HG03439 (cell line): ENCODE measurements around the gene LRRK2.
"Not testable (repeated sequence)": the region's sequence is repeated elsewhere in the genome, so short reads cannot be mapped to it uniquely, and the experiment has no call there.

Experiments
- ATAC-seq: cut with Tn5 transposase; IDR thresholded peaks from one replicate; pipeline ENCODE4 v1.9.1; 2021; ENCODE audit warnings: mild to moderate bottlenecking, moderate library complexity; ENCODE audit not compliant: unreplicated experiment

LRRK2 gene

GRCh38 chr12:40312982-40313576 lies 88.3 kb downstream of the LRRK2 start:
- no peak for ATAC-seq

- ATAC-seq = peak; percentile 77
Measured at GRCh38 chr12:40313928-40314327, 89.1 kb downstream of the LRRK2 start.

GRCh38 chr12:40314927-40315326 lies 90.1 kb downstream of the LRRK2 start:
- no peak for ATAC-seq

GRCh38 chr12:40315375-40315774 lies 90.6 kb downstream of the LRRK2 start:
- no peak for ATAC-seq

GRCh38 chr12:40324261-40324660 lies 99.5 kb downstream of the LRRK2 start:
- ATAC-seq = no peak

- peak; percentile 86 for ATAC-seq
Measured at GRCh38 chr12:40325349-40325960, 100.7 kb downstream of the LRRK2 start.

GRCh38 chr12:40327535-40327934 lies 102.7 kb downstream of the LRRK2 start:
- no peak for ATAC-seq

- ATAC-seq = no peak
Measured at GRCh38 chr12:40330180-40330579, 105.4 kb downstream of the LRRK2 start.

GRCh38 chr12:40331886-40332285 lies 107.1 kb downstream of the LRRK2 start:
- no peak for ATAC-seq

- ATAC-seq = no peak
Measured at GRCh38 chr12:40335991-40336390, 111.2 kb downstream of the LRRK2 start.

GRCh38 chr12:40336573-40337199 lies 111.9 kb downstream of the LRRK2 start:
- no peak for ATAC-seq

GRCh38 chr12:40338071-40338470 lies 113.3 kb downstream of the LRRK2 start:
- no peak for ATAC-seq

GRCh38 chr12:40338621-40339020 lies 113.8 kb downstream of the LRRK2 start:
- no peak for ATAC-seq

- no peak for ATAC-seq
Measured at GRCh38 chr12:40342010-40342409, 117.2 kb downstream of the LRRK2 start.

- ATAC-seq = no peak
Measured at GRCh38 chr12:40343124-40343523, 118.3 kb downstream of the LRRK2 start.

- ATAC-seq = no peak
Measured at GRCh38 chr12:40344312-40344711, 119.5 kb downstream of the LRRK2 start.

- ATAC-seq = no peak
Measured at GRCh38 chr12:40351976-40352375, 127.2 kb downstream of the LRRK2 start.

GRCh38 chr12:40375076-40375475 lies 150.3 kb downstream of the LRRK2 start:
- ATAC-seq = no peak

GRCh38 chr12:40376533-40377267 lies 151.9 kb downstream of the LRRK2 start:
- no peak for ATAC-seq

- ATAC-seq = no peak
Measured at GRCh38 chr12:40378691-40379090, 153.9 kb downstream of the LRRK2 start.

- ATAC-seq = no peak
Measured at GRCh38 chr12:40382217-40382616, 157.4 kb downstream of the LRRK2 start.

- ATAC-seq = not testable (repeated sequence)
Measured at GRCh38 chr12:40387279-40387678, 162.5 kb downstream of the LRRK2 start.
